ENCODE results near the gene DSG3.
"Not testable (repeated sequence)": the region's sequence is repeated elsewhere in the genome, so short reads cannot be mapped to it uniquely, and the experiment has no call there.

The DSG3 gene

GRCh38 chr18:31491586-31491985, 44.0 kb downstream of the DSG3 start:
- no peak for DNase-seq (ENCODE audit: low spot score)

- DNase-seq (ENCODE audit: low spot score) = no peak
These were observed 45.1 kb downstream of the DSG3 start for GRCh38 chr18:31492671-31493070.

DNA sequence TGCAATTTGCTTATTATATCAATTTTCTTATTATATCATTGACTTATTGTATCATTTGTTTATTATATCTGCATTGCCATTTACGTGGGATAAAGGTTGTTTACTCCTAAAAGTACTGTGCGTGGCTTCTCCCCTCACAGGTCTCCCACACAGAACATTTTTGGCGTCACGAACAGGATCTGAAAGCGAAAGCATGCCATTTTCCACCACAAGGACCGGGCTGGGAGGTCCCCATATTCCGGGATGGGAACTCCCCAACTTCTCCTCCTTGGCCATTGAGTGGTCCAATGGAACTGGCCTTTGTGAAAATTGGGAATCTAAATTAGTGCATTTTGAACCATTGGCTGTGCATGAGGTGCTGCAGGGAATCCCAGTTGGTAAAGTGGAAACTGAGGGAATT, 45.6 kb downstream of the DSG3 start:
- DNase-seq (ENCODE audit: low spot score) = no peak

DNA sequence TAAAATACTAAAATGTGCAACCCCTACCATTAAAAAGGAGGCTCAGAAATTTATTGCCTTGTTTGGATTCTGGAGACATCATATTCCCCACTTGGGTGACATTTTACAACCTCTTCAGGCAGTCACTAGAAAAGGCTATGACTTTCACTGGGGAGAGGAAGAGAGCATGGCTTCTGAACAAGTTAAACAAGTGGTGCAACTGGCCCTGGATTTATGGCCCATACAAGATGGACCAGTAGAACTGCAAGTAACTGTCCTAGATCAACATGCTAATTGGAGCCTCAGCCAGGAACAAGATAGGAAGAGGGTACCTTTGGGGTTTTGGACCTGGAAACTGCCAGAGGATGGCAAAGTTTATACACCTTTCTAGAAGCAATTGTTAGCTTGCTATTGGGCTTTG, 46.4 kb downstream of the DSG3 start:
- no peak for DNase-seq (ENCODE audit: low spot score)

GRCh38 chr18:31494705-31495244, 47.2 kb downstream of the DSG3 start:
- not testable (repeated sequence) for DNase-seq (ENCODE audit: low spot score)

DNA sequence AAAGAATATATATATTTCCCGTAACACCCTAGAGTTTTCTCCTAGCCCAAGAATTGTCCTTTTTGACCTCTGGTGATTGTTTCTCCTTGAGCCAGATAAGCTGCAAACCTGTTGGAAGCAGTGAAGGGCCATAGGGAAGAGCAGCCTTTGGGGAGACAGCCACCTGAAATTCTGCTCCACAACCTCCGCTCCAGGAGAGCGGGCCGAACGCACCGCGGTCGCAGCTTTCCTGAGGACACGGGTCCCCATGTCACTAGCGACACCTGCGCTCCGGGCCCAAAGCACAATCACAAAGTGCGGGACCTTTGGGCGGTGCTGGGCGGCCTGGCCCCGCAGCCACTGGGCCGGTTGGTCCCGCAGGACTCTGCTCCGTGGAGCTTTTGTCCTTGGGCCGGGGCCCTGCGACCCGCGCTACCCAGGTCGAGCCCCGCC, 49.9 kb downstream of the DSG3 start:
- no peak for DNase-seq (ENCODE audit: low spot score)

GRCh38 chr18:31497836-31498573, 50.5 kb downstream of the DSG3 start, which contains the start of gene DSG2:
Gene DSG2 (plus strand): TSS chr18:31498177. CDS start chr18:31498252, 75 bp downstream.
- DNase-seq (ENCODE audit: low spot score) = no peak

GRCh38 chr18:31498574-31499524, 51.3 kb downstream of the DSG3 start:
- DNase-seq (ENCODE audit: low spot score) = no peak

DNA sequence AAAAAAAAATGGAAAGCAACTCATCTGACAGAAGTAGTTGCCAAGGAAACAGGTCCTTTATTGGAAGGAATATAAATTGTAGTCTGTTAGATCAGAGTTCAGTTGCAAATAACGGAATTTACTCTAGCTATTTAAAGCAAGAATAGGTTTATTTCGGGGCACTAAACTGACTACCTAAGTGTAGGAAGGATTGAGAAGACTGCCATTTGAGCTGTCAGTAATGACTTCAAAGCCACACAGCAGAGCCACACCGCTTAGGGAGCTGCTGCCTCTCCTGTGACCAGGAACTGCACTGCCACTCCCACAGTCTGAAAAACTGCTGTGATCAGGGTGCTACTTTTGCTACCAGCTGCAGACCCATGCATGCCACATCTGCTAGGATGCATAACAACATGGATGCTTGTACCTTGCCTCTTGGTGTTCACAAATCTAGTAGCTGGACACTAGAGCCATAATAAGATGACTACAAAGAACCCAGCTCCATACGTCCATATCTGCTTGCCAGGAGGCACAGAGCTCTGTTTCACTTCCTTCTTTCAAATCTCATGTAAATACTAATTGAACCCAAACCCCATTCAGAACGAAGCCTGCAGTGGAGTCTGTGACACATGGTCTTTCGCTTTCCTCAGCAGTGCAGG, 52.6 kb downstream of the DSG3 start:
- no peak for DNase-seq (ENCODE audit: low spot score)

DNA sequence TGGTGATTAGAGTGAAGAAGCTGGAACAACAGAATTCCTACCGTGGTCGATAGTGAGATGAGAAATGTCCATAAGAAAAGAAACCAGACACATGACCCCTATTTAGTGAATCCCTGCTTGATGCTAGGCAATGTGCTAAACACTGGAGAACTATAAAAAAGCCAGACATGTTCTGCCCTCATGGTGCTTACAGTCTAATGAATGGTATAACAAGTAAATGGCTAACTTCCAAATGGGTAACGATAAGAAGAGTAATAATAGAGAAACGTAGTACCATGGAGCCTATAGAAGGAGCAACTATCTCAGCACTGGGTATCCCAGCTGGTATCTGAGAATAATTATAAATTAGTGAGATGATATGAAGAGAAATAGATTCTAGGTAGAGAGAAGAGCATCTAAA, 55.5 kb downstream of the DSG3 start:
- no peak for DNase-seq (ENCODE audit: low spot score)

DNA sequence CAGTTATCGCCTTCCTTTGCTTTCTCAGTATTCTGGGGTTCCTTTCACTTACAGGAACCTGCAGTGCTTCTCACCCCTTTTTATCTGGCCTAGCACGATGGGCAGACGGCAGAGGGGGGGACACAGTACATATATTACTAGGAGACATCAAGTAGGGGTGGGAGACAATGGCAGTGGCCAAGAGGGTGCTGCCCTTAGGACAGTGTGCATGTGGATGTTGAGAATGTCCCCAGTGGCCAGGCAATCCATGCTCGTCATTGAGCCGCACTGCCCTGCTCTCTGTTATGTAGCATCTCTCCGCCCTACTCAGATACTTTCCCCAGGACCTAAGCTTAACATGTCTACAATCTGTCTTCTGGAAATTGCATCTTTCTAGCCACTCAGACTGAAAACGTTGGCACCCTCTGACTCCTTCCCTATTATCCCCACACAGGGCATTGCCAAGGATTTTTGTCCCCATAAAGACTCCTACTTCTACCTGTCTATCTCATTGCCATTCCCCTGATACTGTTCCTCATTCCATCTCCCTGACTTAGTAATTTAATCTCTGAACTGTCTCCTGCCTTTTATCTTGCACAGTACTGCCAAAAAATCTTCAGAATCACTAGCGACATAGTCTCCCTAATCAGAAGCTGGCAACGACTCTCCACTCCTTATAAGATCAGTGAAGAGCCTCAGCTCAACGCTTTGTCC, 57.1 kb downstream of the DSG3 start:
- DNase-seq (ENCODE audit: low spot score) = no peak

DNA sequence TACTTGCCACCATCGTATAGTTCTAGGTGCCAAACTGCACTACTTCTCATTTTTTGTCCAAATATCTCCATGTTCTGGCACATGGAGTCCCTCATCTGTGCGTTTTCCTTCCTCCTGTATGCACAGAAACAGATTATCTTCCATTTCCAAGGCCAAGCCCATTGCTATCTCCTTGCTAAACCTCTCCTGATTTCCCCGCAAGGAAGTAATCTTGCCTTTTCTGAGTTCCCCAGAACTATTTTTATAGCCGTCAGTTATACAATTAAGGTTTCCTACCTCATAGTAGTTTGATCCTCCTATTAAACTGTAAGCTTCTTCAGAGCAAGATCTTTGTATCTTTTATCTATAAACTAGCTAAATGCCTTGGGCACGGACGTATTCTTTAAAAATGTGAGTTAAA, 57.6 kb downstream of the DSG3 start:
- no peak for DNase-seq (ENCODE audit: low spot score)

DNA sequence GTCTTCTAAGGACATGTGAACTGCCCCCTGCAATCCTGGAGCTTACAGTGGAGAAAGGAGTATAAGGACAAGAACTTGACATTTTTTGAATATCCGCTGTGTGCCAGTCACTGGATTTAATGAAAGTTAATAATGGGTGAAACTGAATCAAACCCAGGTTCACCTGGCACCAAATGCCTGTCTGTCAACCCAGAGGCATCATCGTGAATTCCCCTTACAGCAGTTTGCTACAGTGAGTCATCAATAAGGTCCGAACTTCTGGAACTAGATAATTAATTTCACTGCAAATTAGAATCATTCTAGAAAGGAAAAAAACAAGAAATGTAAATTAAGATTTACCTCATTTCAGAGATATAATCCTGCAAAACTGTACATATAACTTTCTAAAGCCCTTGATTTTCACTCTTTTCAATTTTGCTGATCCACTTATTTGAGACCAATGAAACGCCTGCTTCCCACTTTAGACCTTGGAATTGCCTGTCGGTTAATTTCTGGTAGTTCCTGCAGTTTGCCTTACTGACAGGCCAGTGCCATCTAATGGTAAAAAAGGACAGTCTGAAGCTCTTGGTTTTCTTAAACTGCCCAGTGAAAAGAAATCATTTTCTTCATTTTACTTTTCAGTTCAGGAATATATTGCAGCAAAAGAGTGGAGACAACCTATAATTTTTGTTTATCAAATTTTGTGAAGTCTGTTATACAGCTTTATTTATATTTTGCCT, 58.6 kb downstream of the DSG3 start:
- no peak for DNase-seq (ENCODE audit: low spot score)

GRCh38 chr18:31507124-31507523, 59.6 kb downstream of the DSG3 start:
- not testable (repeated sequence) for DNase-seq (ENCODE audit: low spot score)

DNA sequence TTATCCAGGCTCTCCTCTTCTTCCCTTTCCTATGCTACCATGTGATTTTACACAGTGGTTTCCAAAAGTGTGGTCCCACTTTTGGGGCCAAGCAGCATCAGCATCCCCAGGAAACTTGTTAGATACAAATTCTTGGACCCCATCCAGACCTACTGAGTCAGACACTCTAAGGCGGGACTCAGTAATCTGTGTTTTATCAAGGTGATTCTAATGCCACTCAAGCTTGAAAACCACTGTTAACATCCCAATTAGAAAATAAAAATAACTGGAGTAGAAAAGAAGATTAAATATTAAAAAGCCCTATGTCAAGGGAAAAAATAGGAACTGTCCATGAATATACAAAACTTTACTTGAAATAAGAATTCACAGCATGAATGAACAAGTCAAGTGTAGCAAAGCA, 61.2 kb downstream of the DSG3 start:
- DNase-seq (ENCODE audit: low spot score) = no peak

- DNase-seq (ENCODE audit: low spot score) = no peak
These were observed 62.0 kb downstream of the DSG3 start for GRCh38 chr18:31509571-31509970.

DNA sequence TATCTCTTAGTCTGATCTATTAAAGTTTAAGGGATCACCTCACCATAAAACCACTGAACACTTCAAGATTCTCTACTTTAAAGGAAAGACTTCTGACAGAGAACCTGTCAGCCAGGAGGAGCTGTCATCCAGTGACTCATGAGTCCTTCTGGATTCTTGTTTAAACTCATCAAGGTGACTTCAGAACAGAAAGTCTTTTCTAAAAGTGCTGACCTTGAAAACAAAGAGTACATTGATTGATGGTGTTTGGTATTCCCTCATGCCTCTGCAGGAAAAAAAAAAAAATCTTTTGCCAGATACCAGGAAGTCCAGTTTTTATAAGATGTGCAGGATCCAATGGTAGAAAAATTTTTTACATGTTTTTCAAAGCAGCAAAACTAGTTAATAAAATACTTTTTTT, 62.8 kb downstream of the DSG3 start:
- no peak for DNase-seq (ENCODE audit: low spot score)

DNA sequence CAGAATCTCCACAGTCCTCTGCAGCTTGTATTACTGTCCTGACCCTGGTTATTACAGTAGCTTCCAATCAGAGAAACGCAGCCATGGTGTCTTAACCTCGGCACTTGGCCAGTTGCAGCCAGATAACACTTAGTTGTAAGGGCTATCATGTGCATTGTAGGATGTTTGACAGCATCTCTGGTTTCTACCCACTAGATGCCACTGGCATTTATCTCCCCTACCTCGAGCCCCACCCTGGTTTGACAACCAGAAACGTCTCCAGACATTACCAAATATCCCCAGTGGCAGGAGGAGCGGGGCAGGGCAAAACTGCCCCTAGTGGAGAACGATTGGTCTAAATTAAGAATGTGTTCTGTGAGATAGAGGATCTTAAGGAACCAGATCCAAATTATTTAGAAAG, 63.6 kb downstream of the DSG3 start:
- no peak for DNase-seq (ENCODE audit: low spot score)

GRCh38 chr18:31512203-31512764, 64.7 kb downstream of the DSG3 start:
- DNase-seq (ENCODE audit: low spot score) = no peak

DNA sequence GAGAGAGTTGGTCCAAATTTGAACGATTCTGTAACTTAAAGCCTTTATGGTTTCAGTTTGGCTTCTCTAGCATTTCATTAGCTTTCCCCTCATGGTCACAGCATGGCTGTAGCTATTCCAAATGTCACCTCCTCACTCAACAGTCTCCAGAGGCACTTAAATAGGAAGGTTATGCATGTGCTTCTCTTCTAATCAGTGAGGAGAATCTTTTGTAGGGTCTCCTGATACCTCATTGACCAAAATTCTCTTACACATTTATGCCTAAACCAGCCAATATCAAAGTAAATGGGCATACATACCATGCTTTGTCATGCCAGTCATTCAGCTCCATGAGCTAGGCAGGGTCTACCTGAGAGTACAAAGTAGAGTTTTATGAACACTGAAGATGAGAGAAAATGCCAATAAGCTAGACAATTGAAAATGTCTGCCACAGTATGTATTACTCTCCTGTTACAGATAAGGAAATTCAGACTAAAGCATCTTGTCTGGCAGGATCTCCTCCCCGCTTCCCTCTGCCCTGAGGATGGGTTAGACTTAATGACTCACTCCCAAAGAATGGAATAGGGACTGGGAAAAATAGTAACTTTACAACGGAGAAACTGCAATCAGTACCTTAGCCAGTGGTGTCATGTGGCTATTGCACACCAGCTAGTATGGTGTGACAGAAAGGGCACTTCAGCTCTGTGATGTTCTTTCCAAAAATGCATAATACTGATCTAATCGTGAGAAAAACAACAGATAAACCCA, 65.8 kb downstream of the DSG3 start:
- no peak for DNase-seq (ENCODE audit: low spot score)

Measured in AG08395 (cell line).